Body of pancreas (tissue), 4 donors: ENCODE results near the gene ONECUT1. TPM values are rescaled to one million over a fixed set of nuclear protein-coding genes. Genes with fewer than 3 reads are reported as not detected.
A peak's percentile ranks its signal among the peaks of the same experiment; 100 is the strongest.

Experiments used
- ATAC-seq: fragments of 150-250 bp; one replicate; pipeline ENCODE4 v1.9.1; 2016
- DNase-seq, 4 donors: peaks; one replicate each; pipeline ENCODE4 v3.0.0-alpha.2; 2019
- H3K27ac ChIP-seq, 4 donors: fragments of 200-600 bp; sonication (generic); 1 replicate in 3 of 4; 2 replicates in 1 of 4; pipeline versions ENCODE4 v1.5.1 to v1.6.1; 2016 to 2019; ENCODE audit warnings: mild to moderate bottlenecking in 1 of 4, mixed read lengths in 1 of 4, moderate library complexity in 1 of 4
- H3K27me3 ChIP-seq, 2 donors: fragments of 200-600 bp; sonication (generic); one replicate each; pipeline ENCODE4 v1.6.0; 2016; ENCODE audit warnings: mild to moderate bottlenecking in 1 of 2
- H3K36me3 ChIP-seq, 2 donors: fragments of 200-600 bp; sonication (generic); replicated peaks in 1 of 2; 2 replicates each; pipeline ENCODE4 v1.5.1; 2016; ENCODE audit warnings: low read depth in 2 of 2; ENCODE audit not compliant: insufficient read depth in 1 of 2
- H3K4me1 ChIP-seq: fragments of 200-600 bp; sonication (generic); one replicate; pipeline ENCODE4 v1.6.0; 2016
- H3K4me3 ChIP-seq, 2 donors: fragments of 200-600 bp; sonication (generic); 1 replicate in 1 of 2; 2 replicates in 1 of 2; pipeline ENCODE4 v1.5.1; 2016 to 2019
- H3K9me3 ChIP-seq, 3 donors: fragments of 200-600 bp; sonication (generic); 1 replicate in 2 of 3; 2 replicates in 1 of 3; pipeline ENCODE4 v1.5.1; 2016
- CTCF ChIP-seq, 7 experiments: fragments of 450-650 bp in 4 of 7; fragments of 200-600 bp in 3 of 7; sonication (generic) in 3 of 7; IDR thresholded peaks; one replicate each; pipeline ENCODE4 v1.5.1; 2016 to 2019; ENCODE audit warnings: antibody characterized with exemption in 7 of 7
- POLR2A ChIP-seq, 3 donors: fragments of 450-650 bp; IDR thresholded peaks; one replicate each; pipeline ENCODE4 v1.6.1; 2016; ENCODE audit warnings: antibody characterized with exemption in 3 of 3, mild to moderate bottlenecking in 2 of 3
- WGBS, 2 donors: methylation state at CpG; one replicate each; pipeline ENCODE4 v1.1.5; 2017; 5-methylcytosine and 5-hydroxymethylcytosine counted together
- intact Hi-C: fragments of 100-400 bp; cut with DNase I; formaldehyde crosslinking; loops from one replicate; pipeline ENCODE4 v1.15.1; 2023
- total RNA-seq, 2 donors: library from RNA; depleted of rRNA; stranded (reverse); fragments of >200 nt; gene quantifications; one replicate each; pipeline ENCODE4 v1.1.0, GENCODE V29; 2016

The ONECUT1 gene
- total RNA-seq, 2 donors from 2014 or later: 68.0 to 126 TPM

GRCh38 chr15:52772766-52773165 is 17.4 kb downstream of the ONECUT1 start:
- no peaks in the 10 kb centered on the region for H3K27me3 ChIP-seq
- peaks cover 0 to 1% of the 10 kb centered on the region in 2 donors for H3K36me3 ChIP-seq

GRCh38 chr15:52765785-52766184 is 24.4 kb downstream of the ONECUT1 start:
- peak; percentile 45 for ATAC-seq
- Histone ChIP-seq H3K36me3 (no peaks in the 10 kb centered on the region), H3K9me3 (no peaks in the 10 kb centered on the region), H3K27ac (peak overlapping the region in 1 of 4 donors; percentile 2), H3K4me1 (peaks cover 47% of the 10 kb centered on the region), H3K4me3 (no peak overlapping the region), H3K27me3 (no peaks in the 10 kb centered on the region)
- DNase-seq: peak in 3 of 4 donors; percentile 33 to 48 (median 46)
- intact Hi-C loops: no loop called here
- peak in 4 of 7 experiments; percentile 37 to 46 (median 43) for TF ChIP-seq CTCF (IDR thresholded peaks at IDR 0.05)
- TF ChIP-seq POLR2A (IDR thresholded peaks at IDR 0.05): no peak
- 43 to 49% methylated on average over 3 of the region's 3 CpGs for WGBS, 2 donors

More at GRCh38 chr15:52772766-52773165, 17.4 kb downstream of the ONECUT1 start:
- Histone ChIP-seq H3K9me3 (no peaks in the 10 kb centered on the region), H3K4me3 (no peak overlapping the region), H3K27ac (no peak overlapping the region), H3K4me1 (peaks cover 13% of the 10 kb centered on the region)
- ATAC-seq (no peak), DNase-seq (no peak)
- intact Hi-C loops: no loop called here
- TF ChIP-seq CTCF (IDR thresholded peaks at IDR 0.05) (no peak), POLR2A (IDR thresholded peaks at IDR 0.05) (no peak)
- WGBS, 2 donors: 46 to 53% methylated on average over 5 of the region's 5 CpGs

GRCh38 chr15:52764731-52765130 is 25.4 kb downstream of the ONECUT1 start:
- ATAC-seq (no peak), DNase-seq (no peak)
- intact Hi-C loops: no loop called here
- no peaks in the 10 kb centered on the region for H3K36me3 ChIP-seq
- no peak overlapping the region for H3K27ac ChIP-seq
- 81 to 88% methylated on average over 5 of the region's 5 CpGs for WGBS, 2 donors
- H3K9me3 ChIP-seq: no peaks in the 10 kb centered on the region
- H3K4me3 ChIP-seq: no peak overlapping the region
- TF ChIP-seq CTCF (IDR thresholded peaks at IDR 0.05) (no peak), POLR2A (IDR thresholded peaks at IDR 0.05) (no peak)
- peaks cover 47% of the 10 kb centered on the region for H3K4me1 ChIP-seq
- H3K27me3 ChIP-seq: no peaks in the 10 kb centered on the region

- DNase-seq: no peak
- ATAC-seq: no peak
- H3K4me3 ChIP-seq: no peak overlapping the region
- peaks cover 44% of the 10 kb centered on the region for H3K4me1 ChIP-seq
- no peaks in the 10 kb centered on the region for H3K36me3 ChIP-seq
- no peaks in the 10 kb centered on the region for H3K27me3 ChIP-seq
- no peaks in the 10 kb centered on the region for H3K9me3 ChIP-seq
- H3K27ac ChIP-seq: peak overlapping the region in 1 of 4 donors; percentile 33
- 64 to 65% methylated on average over 5 of the region's 5 CpGs for WGBS, 2 donors
- no peak for TF ChIP-seq POLR2A (IDR thresholded peaks at IDR 0.05)
- no peak for TF ChIP-seq CTCF (IDR thresholded peaks at IDR 0.05)
- intact Hi-C loops: no loop called here
Measured at GRCh38 chr15:52762621-52763020, 27.5 kb downstream of the ONECUT1 start.

- Histone ChIP-seq H3K27me3 (no peaks in the 10 kb centered on the region), H3K4me1 (peaks cover 24% of the 10 kb centered on the region), H3K36me3 (peaks cover 0 to 7% of the 10 kb centered on the region in 2 donors), H3K4me3 (no peak overlapping the region), H3K27ac (no peak overlapping the region), H3K9me3 (no peaks in the 10 kb centered on the region)
- DNase-seq (no peak), ATAC-seq (no peak)
- TF ChIP-seq POLR2A (IDR thresholded peaks at IDR 0.05) (no peak), CTCF (IDR thresholded peaks at IDR 0.05) (no peak)
- intact Hi-C loops: no loop called here
- 85 to 86% methylated on average over 1 of the region's 1 CpG for WGBS, 2 donors
Measured at GRCh38 chr15:52760562-52760961, 29.6 kb downstream of the ONECUT1 start.
